Endodermal cell (in vitro differentiated cells): ENCODE data around the gene RBBP8. TPM values are rescaled to one million over a fixed set of nuclear protein-coding genes. Genes with fewer than 3 reads are reported as not detected.

Experiments used
- DNase-seq: peaks from one replicate; pipeline ENCODE4 v3.0.0-alpha.2; 2017
- H3K27ac ChIP-seq: 2 replicates; pipeline ENCODE4 v1.5.1; 2013; ENCODE audit warnings: mild to moderate bottlenecking, low read depth, low read length, moderate library complexity
- H3K27me3 ChIP-seq: 2 replicates; pipeline ENCODE4 v1.6.1; 2013; ENCODE audit warnings: mild to moderate bottlenecking, low read length, moderate library complexity; ENCODE audit not compliant: insufficient read depth, control insufficient read depth, poor library complexity, severe bottlenecking
- H3K36me3 ChIP-seq: 2 replicates; pipeline ENCODE4 v1.7.0; 2013; ENCODE audit warnings: mild to moderate bottlenecking, low read length, moderate library complexity; ENCODE audit not compliant: control insufficient read depth, insufficient read depth
- H3K4me1 ChIP-seq: one replicate; pipeline ENCODE4 v1.7.0; 2013; ENCODE audit warnings: low read length; ENCODE audit not compliant: control insufficient read depth, insufficient read depth
- H3K4me3 ChIP-seq: 2 replicates; pipeline ENCODE4 v1.5.1; 2013; ENCODE audit warnings: mild to moderate bottlenecking, low read length, moderate library complexity
- H3K9ac ChIP-seq: 2 replicates; pipeline ENCODE4 v1.6.1; 2013; ENCODE audit warnings: mild to moderate bottlenecking, low read length, moderate library complexity; ENCODE audit not compliant: poor library complexity, severe bottlenecking; ENCODE audit errors: extremely low read depth
- H3K9me3 ChIP-seq: 2 replicates; pipeline ENCODE4 v1.6.1; 2013; ENCODE audit warnings: mild to moderate bottlenecking, low read length, moderate library complexity; ENCODE audit not compliant: control insufficient read depth
- H3K27ac Mint-ChIP-seq: 2 replicates; pipeline ENCODE4 v1.8.0; 2020; ENCODE audit warnings: mixed read lengths
- H3K27me3 Mint-ChIP-seq: 2 replicates; pipeline ENCODE4 v1.8.0; 2021; ENCODE audit warnings: mild to moderate bottlenecking, mixed read lengths; ENCODE audit not compliant: insufficient read depth
- H3K36me3 Mint-ChIP-seq: 2 replicates; pipeline ENCODE4 v1.8.0; 2020; ENCODE audit warnings: low read depth, mixed read lengths
- H3K4me1 Mint-ChIP-seq: 2 replicates; pipeline ENCODE4 v1.8.0; 2020; ENCODE audit warnings: mixed read lengths
- H3K4me3 Mint-ChIP-seq: 2 replicates; pipeline ENCODE4 v1.8.0; 2020; ENCODE audit warnings: mild to moderate bottlenecking, moderate library complexity, mixed read lengths
- H3K9me3 Mint-ChIP-seq: 2 replicates; pipeline ENCODE4 v1.8.0; 2020; ENCODE audit warnings: mild to moderate bottlenecking, mixed read lengths
- WGBS, 2 experiments: methylation state at CpG; one replicate each; pipeline versions ENCODE4 v1.1.5 to v1.1.7; 2013; ENCODE audit warnings: missing lambda C conversion rate in 2 of 2, mixed read lengths in 1 of 2; ENCODE audit not compliant: insufficient coverage in 1 of 2, insufficient read length in 1 of 2; 5-methylcytosine and 5-hydroxymethylcytosine counted together
- total RNA-seq, 2 donors: library from RNA; stranded (reverse); fragmentation: NEBNext Ultra II Directional in 1 of 2; extraction: Animal tissue kit (Norgen Biotek cat#: 25700) in 1 of 2; gene quantifications; 2 replicates in 1 of 2; 3 replicates in 1 of 2; pipeline ENCODE4 v1.2.1, GENCODE V29; 2021
- TF ChIP-seq, protein P1 (sequence below): fragments of 200-600 bp; sonication (generic); conservative IDR thresholded peaks from 2 replicates; pipeline ENCODE4 v1.5.0; 2021; ENCODE audit warnings: antibody characterized with exemption, mild to moderate bottlenecking

The RBBP8 gene
- total RNA-seq, 2 donors from 2014 or later, result 44.3 to 55.5 TPM

DNA sequence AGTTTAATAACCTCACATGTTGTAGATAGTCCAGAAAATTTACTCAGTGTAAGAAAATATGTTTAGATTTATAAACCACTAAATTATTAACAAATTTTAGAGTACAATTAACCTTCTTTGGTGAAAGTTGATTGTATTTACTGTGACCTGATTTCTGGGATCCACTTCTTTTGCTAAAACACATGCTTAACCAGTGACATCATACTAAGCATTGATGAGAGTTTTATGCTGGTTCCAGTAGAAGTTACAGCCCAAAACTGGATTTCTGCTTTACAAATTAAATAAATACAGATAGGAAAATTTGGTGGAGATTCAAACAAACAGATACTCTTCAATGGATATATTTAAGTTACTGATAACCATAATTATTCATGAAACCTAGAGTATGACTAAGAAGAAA is 40.9 kb downstream of the RBBP8 start:
- Histone ChIP-seq H3K9me3 (no peaks in the 10 kb centered on the region), H3K4me1 (no peaks in the 10 kb centered on the region), H3K27ac (no peak overlapping the region), H3K9ac (no peak overlapping the region), H3K4me3 (no peak overlapping the region), H3K36me3 (peaks cover 52% of the 10 kb centered on the region), H3K27me3 (no peaks in the 10 kb centered on the region)
- no peaks in the 10 kb centered on the region for H3K9me3 Mint-ChIP-seq
- no peak for DNase-seq
- no peaks in the 10 kb centered on the region for H3K27me3 Mint-ChIP-seq
- no peak overlapping the region for H3K4me3 Mint-ChIP-seq
- H3K27ac Mint-ChIP-seq, result no peak overlapping the region
- peaks cover 2% of the 10 kb centered on the region for H3K4me1 Mint-ChIP-seq
- H3K36me3 Mint-ChIP-seq, result peaks cover 18% of the 10 kb centered on the region
- TF ChIP-seq, protein P1, sequence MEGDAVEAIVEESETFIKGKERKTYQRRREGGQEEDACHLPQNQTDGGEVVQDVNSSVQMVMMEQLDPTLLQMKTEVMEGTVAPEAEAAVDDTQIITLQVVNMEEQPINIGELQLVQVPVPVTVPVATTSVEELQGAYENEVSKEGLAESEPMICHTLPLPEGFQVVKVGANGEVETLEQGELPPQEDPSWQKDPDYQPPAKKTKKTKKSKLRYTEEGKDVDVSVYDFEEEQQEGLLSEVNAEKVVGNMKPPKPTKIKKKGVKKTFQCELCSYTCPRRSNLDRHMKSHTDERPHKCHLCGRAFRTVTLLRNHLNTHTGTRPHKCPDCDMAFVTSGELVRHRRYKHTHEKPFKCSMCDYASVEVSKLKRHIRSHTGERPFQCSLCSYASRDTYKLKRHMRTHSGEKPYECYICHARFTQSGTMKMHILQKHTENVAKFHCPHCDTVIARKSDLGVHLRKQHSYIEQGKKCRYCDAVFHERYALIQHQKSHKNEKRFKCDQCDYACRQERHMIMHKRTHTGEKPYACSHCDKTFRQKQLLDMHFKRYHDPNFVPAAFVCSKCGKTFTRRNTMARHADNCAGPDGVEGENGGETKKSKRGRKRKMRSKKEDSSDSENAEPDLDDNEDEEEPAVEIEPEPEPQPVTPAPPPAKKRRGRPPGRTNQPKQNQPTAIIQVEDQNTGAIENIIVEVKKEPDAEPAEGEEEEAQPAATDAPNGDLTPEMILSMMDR, result no peak

DNA sequence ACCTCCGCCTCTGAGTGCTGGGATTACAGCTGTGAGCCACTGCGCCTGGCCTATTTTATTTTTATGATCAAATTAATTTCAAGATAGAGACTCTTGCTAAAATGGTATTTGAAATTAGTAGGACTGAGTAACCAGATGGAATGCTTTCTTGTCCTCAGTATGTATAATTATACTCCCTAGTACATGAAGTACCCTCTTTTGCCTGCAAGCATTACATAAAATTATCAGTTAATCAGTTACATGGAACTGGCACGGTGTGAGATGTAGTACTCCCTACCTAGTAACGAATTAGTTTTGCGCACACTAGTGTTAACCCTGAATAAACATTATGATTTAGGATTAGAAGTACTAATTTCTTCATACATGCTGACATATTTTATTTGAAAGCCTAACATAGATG is 41.6 kb downstream of the RBBP8 start:
- peaks cover 2% of the 10 kb centered on the region for H3K4me1 Mint-ChIP-seq
- Histone ChIP-seq H3K27ac (no peak overlapping the region), H3K27me3 (no peaks in the 10 kb centered on the region), H3K9me3 (no peaks in the 10 kb centered on the region), H3K4me1 (no peaks in the 10 kb centered on the region), H3K4me3 (no peak overlapping the region), H3K36me3 (peaks cover 48% of the 10 kb centered on the region), H3K9ac (no peak overlapping the region)
- H3K36me3 Mint-ChIP-seq, result peaks cover 24% of the 10 kb centered on the region
- no peak overlapping the region for H3K27ac Mint-ChIP-seq
- H3K4me3 Mint-ChIP-seq, result no peak overlapping the region
- H3K9me3 Mint-ChIP-seq, result no peaks in the 10 kb centered on the region
- 100% methylated on average over 1 to 4 of the region's 5 CpGs for WGBS, 2 experiments
- H3K27me3 Mint-ChIP-seq, result no peaks in the 10 kb centered on the region
- no peak for DNase-seq
- TF ChIP-seq, protein P1, result no peak

DNA sequence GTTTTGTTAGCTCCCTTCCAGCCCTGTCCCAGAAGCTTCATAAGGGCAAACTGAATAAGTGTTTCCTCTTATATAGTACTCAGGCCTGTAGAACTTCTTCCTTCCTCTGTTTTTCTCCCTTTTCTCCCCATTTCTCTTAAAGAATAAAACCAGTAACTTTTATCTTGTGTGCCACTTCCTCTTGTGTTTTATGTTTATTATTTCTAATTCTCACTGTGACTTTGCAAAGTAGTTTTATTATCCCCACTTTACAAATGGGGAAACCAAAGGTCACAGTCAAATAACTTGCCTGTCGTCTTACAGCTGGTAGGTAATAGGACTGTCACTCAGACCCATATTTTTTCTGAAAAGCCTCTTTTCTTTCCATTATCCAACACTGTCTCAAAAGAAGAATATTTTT is 42.4 kb downstream of the RBBP8 start:
- TF ChIP-seq, protein P1, result no peak
- Mint-ChIP-seq H3K27me3 (no peaks in the 10 kb centered on the region), H3K4me3 (no peak overlapping the region), H3K27ac (no peak overlapping the region), H3K36me3 (peaks cover 26% of the 10 kb centered on the region), H3K4me1 (peaks cover 4% of the 10 kb centered on the region), H3K9me3 (no peaks in the 10 kb centered on the region)
- 100% methylated on average over 1 of the region's 1 CpG for WGBS, 2 experiments
- DNase-seq, result no peak
- Histone ChIP-seq H3K9me3 (no peaks in the 10 kb centered on the region), H3K36me3 (peaks cover 42% of the 10 kb centered on the region), H3K27ac (no peak overlapping the region), H3K27me3 (no peaks in the 10 kb centered on the region), H3K4me3 (no peak overlapping the region), H3K4me1 (no peaks in the 10 kb centered on the region), H3K9ac (no peak overlapping the region)
